Gastroesophageal sphincter (tissue), 4 donors: ENCODE results near the gene SEC14L5. TPM values are rescaled to one million over a fixed set of nuclear protein-coding genes. Genes with fewer than 3 reads are reported as not detected.
"Not testable (repeated sequence)": the region's sequence is repeated elsewhere in the genome, so short reads cannot be mapped to it uniquely, and the experiment has no call there.

Experiments used
- ATAC-seq: fragments of 150-250 bp; one replicate; pipeline ENCODE4 v1.9.1; 2016; ENCODE audit warnings: mild to moderate bottlenecking, moderate library complexity
- H3K27ac ChIP-seq, 4 donors: fragments of 200-600 bp; sonication (generic) in 3 of 4; 1 replicate in 3 of 4; 2 replicates in 1 of 4; pipeline ENCODE4 v1.5.1; 2016 to 2019
- H3K27me3 ChIP-seq: fragments of 200-600 bp; sonication (generic); one replicate; pipeline ENCODE4 v1.5.1; 2019
- H3K36me3 ChIP-seq, 2 donors: fragments of 200-600 bp; sonication (generic); one replicate each; pipeline ENCODE4 v1.5.1; 2019; ENCODE audit warnings: control low read depth in 1 of 2
- H3K4me1 ChIP-seq, 3 donors: fragments of 200-600 bp; sonication (generic); 1 replicate in 2 of 3; 2 replicates in 1 of 3; pipeline ENCODE4 v1.5.1; 2016 to 2019; ENCODE audit warnings: control low read depth in 2 of 3
- H3K4me3 ChIP-seq, 2 donors: fragments of 200-600 bp; sonication (generic); one replicate each; pipeline ENCODE4 v1.5.1; 2019; ENCODE audit warnings: mild to moderate bottlenecking in 1 of 2, moderate library complexity in 1 of 2
- H3K9me3 ChIP-seq, 3 donors: fragments of 200-600 bp; sonication (generic); one replicate each; pipeline ENCODE4 v1.5.1; 2017 to 2019; ENCODE audit warnings: control low read depth in 2 of 3
- CTCF ChIP-seq, 4 experiments: fragments of 200-600 bp in 2 of 4; fragments of 450-650 bp in 2 of 4; sonication (generic) in 1 of 4; IDR thresholded peaks; one replicate each; pipeline ENCODE4 v1.5.1; 2017 to 2019; ENCODE audit warnings: antibody characterized with exemption in 4 of 4, mild to moderate bottlenecking in 2 of 4, moderate library complexity in 2 of 4
- EP300 ChIP-seq: sonication (generic); formaldehyde crosslinking; IDR thresholded peaks from one replicate; pipeline ENCODE4 v1.6.1; 2017; ENCODE audit warnings: antibody characterized with exemption, mild to moderate bottlenecking
- POLR2A ChIP-seq, 2 donors: fragments of 450-650 bp; IDR thresholded peaks; one replicate each; pipeline ENCODE4 v1.6.1; 2017; ENCODE audit warnings: antibody characterized with exemption in 2 of 2, mild to moderate bottlenecking in 2 of 2, moderate library complexity in 1 of 2
- POLR2AphosphoS5 ChIP-seq: sonication (generic); formaldehyde crosslinking; IDR thresholded peaks from one replicate; pipeline ENCODE4 v1.6.1; 2017; ENCODE audit warnings: antibody characterized with exemption
- WGBS, 2 donors: methylation state at CpG; one replicate each; pipeline ENCODE4 v1.1.5; 2018; ENCODE audit warnings: low coverage in 1 of 2; 5-methylcytosine and 5-hydroxymethylcytosine counted together
- total RNA-seq, 4 donors: library from RNA; depleted of rRNA; stranded (reverse); fragments of >200 nt; gene quantifications; one replicate each; pipeline ENCODE4 v1.1.0, GENCODE V29; 2016

Gene SEC14L5
- total RNA-seq, 4 donors from 2014 or later = 0.16 to 1.3 (median 0.75) TPM

GRCh38 chr16:5042574-5043171 lies 84.5 kb downstream of the SEC14L5 start:
- Histone ChIP-seq H3K27ac (no peak overlapping the region), H3K9me3 (no peaks in the 10 kb centered on the region), H3K27me3 (peaks cover 7% of the 10 kb centered on the region), H3K4me1 (no peaks in the 10 kb centered on the region), H3K36me3 (peaks cover 0 to 30% of the 10 kb centered on the region in 2 donors), H3K4me3 (no peak overlapping the region)
- WGBS, 2 donors = 60 to 70% methylated on average over 7 to 9 of the region's 14 CpGs
- ATAC-seq = no peak
- no peak for TF ChIP-seq EP300
- no peak for TF ChIP-seq POLR2A (IDR thresholded peaks at IDR 0.05)

GRCh38 chr16:5044011-5044540 lies 85.9 kb downstream of the SEC14L5 start:
- Histone ChIP-seq H3K9me3 (no peaks in the 10 kb centered on the region), H3K36me3 (peaks cover 0 to 30% of the 10 kb centered on the region in 2 donors), H3K27ac (no peak overlapping the region), H3K4me1 (no peaks in the 10 kb centered on the region), H3K27me3 (peaks cover 7% of the 10 kb centered on the region), H3K4me3 (no peak overlapping the region)
- WGBS, 2 donors = 75 to 86% methylated on average over 2 to 3 of the region's 8 CpGs
- TF ChIP-seq POLR2A (IDR thresholded peaks at IDR 0.05) = no peak
- TF ChIP-seq CTCF (IDR thresholded peaks at IDR 0.05) = no peak
- no peak for TF ChIP-seq EP300
- TF ChIP-seq POLR2AphosphoS5 = no peak
- ATAC-seq = no peak

- H3K27me3 ChIP-seq, ATAC-seq, H3K9me3 ChIP-seq, H3K27ac ChIP-seq, H3K4me3 ChIP-seq, H3K4me1 ChIP-seq: not testable (repeated sequence)
- H3K36me3 ChIP-seq = peaks cover 0 to 30% of the 10 kb centered on the region in 2 donors
- WGBS, 2 donors = 89 to 94% methylated on average over 6 to 7 of the region's 11 CpGs
These were observed 86.5 kb downstream of the SEC14L5 start for GRCh38 chr16:5044581-5044980.

GRCh38 chr16:5045499-5046115 lies 87.5 kb downstream of the SEC14L5 start:
- no peak for ATAC-seq
- WGBS, 2 donors = 73 to 87% methylated on average over 3 to 5 of the region's 10 CpGs

GRCh38 chr16:5046914-5047313 lies 88.8 kb downstream of the SEC14L5 start:
- no peak for ATAC-seq
- 81 to 84% methylated on average over 2 of the region's 2 CpGs for WGBS, 2 donors

More at GRCh38 chr16:5045499-5046115, 87.5 kb downstream of the SEC14L5 start:
- Histone ChIP-seq H3K9me3 (no peaks in the 10 kb centered on the region), H3K4me1 (no peaks in the 10 kb centered on the region), H3K4me3 (no peak overlapping the region), H3K27me3 (peaks cover 7% of the 10 kb centered on the region), H3K27ac (no peak overlapping the region), H3K36me3 (peaks cover 0 to 30% of the 10 kb centered on the region in 2 donors)
- no peak for TF ChIP-seq EP300
- TF ChIP-seq POLR2AphosphoS5 = no peak
- TF ChIP-seq POLR2A (IDR thresholded peaks at IDR 0.05) = no peak
- TF ChIP-seq CTCF (IDR thresholded peaks at IDR 0.05) = no peak

More at GRCh38 chr16:5046914-5047313, 88.8 kb downstream of the SEC14L5 start:
- H3K4me3 ChIP-seq = no peak overlapping the region
- peaks cover 7% of the 10 kb centered on the region for H3K27me3 ChIP-seq
- H3K27ac ChIP-seq = no peak overlapping the region
- H3K4me1 ChIP-seq = no peaks in the 10 kb centered on the region
- H3K9me3 ChIP-seq = no peaks in the 10 kb centered on the region
- no peak for TF ChIP-seq CTCF (IDR thresholded peaks at IDR 0.05)
- no peak for TF ChIP-seq POLR2A (IDR thresholded peaks at IDR 0.05)
- no peak for TF ChIP-seq POLR2AphosphoS5
- TF ChIP-seq EP300 = no peak
- peaks cover 0 to 30% of the 10 kb centered on the region in 2 donors for H3K36me3 ChIP-seq
